DND-41 (cell line): ENCODE data around the gene PEAK3.
A peak's percentile ranks its signal among the peaks of the same experiment; 100 is the strongest.

Source experiments
- ATAC-seq: fragments of 200-7000 bp; cut with Tn5 transposase; 3 replicates; pipeline ENCODE4 v1.9.1; 2021; ENCODE audit warnings: low read depth; ENCODE audit not compliant: insufficient read depth
- DNase-seq: peaks from one replicate; pipeline ENCODE4 v3.0.0-alpha.2; 2020
- H2AFZ ChIP-seq: 2 replicates; pipeline ENCODE4 v1.6.0; 2012; ENCODE audit warnings: low read depth, low read length
- H3K27ac ChIP-seq: 2 replicates; pipeline ENCODE4 v1.5.1; 2012; ENCODE audit warnings: low read length, inconsistent platforms
- H3K27me3 ChIP-seq: fragments of 200-600 bp; sonication (generic); 2 replicates; pipeline ENCODE4 v1.6.0; 2012; ENCODE audit warnings: low read length, mild to moderate bottlenecking, inconsistent platforms; ENCODE audit not compliant: insufficient read depth, poor library complexity
- H3K36me3 ChIP-seq: 2 replicates; pipeline ENCODE4 v1.5.1; 2012; ENCODE audit warnings: low read length, inconsistent platforms; ENCODE audit not compliant: insufficient read depth
- H3K4me1 ChIP-seq: 2 replicates; pipeline ENCODE4 v1.5.1; 2012; ENCODE audit warnings: mild to moderate bottlenecking, low read length; ENCODE audit not compliant: insufficient read depth
- H3K4me2 ChIP-seq: 2 replicates; pipeline ENCODE4 v1.6.0; 2012; ENCODE audit warnings: mild to moderate bottlenecking, moderate library complexity, low read length, inconsistent platforms; ENCODE audit not compliant: insufficient read depth
- H3K4me3 ChIP-seq, 2 experiments: fragments of 200-600 bp in 1 of 2; shearing (Covaris generic) in 1 of 2; 2 replicates each; pipeline ENCODE4 v1.5.1; 2012 to 2016; ENCODE audit warnings: inconsistent platforms in 2 of 2, low read length in 2 of 2, mild to moderate bottlenecking in 2 of 2, low read depth in 1 of 2, moderate library complexity in 1 of 2
- H3K79me2 ChIP-seq: 2 replicates; pipeline ENCODE4 v1.6.0; 2012; ENCODE audit warnings: low read length, inconsistent platforms; ENCODE audit not compliant: insufficient read depth
- H3K9ac ChIP-seq: 2 replicates; pipeline ENCODE4 v1.6.0; 2012; ENCODE audit warnings: low read depth, mild to moderate bottlenecking, inconsistent platforms, low read length, moderate library complexity
- H3K9me3 ChIP-seq: 2 replicates; pipeline ENCODE4 v1.5.1; 2012; ENCODE audit warnings: low read length, moderate library complexity, mild to moderate bottlenecking, inconsistent platforms; ENCODE audit not compliant: insufficient read depth, severe bottlenecking
- H4K20me1 ChIP-seq: 2 replicates; pipeline ENCODE4 v1.6.0; 2012; ENCODE audit warnings: low read length; ENCODE audit not compliant: insufficient read depth
- CTCF ChIP-seq: IDR thresholded peaks from 2 replicates; pipeline ENCODE4 v1.5.1; 2012; ENCODE audit warnings: borderline replicate concordance, low read length, moderate library complexity, mild to moderate bottlenecking; ENCODE audit not compliant: poor library complexity, severe bottlenecking; ENCODE audit errors: extremely low read depth
- EZH2 ChIP-seq: IDR thresholded peaks from 3 replicates; pipeline ENCODE4 v1.6.1; 2012; ENCODE audit warnings: borderline replicate concordance, low read depth, mild to moderate bottlenecking, moderate library complexity, low read length, inconsistent platforms; ENCODE audit not compliant: severe bottlenecking

Gene PEAK3

GRCh38 chr19:2242816-2243215 is 39.2 kb downstream of the PEAK3 start:
- H4K20me1 ChIP-seq, result peaks cover 93% of the 10 kb centered on the region
- H3K9ac ChIP-seq, result no peak overlapping the region
- H3K4me2 ChIP-seq, result no peak overlapping the region
- ATAC-seq, result no peak
- TF ChIP-seq EZH2, result no peak
- TF ChIP-seq CTCF, result no peak
- no peaks in the 10 kb centered on the region for H3K9me3 ChIP-seq
- H3K4me3 ChIP-seq, result no peak overlapping the region
- H3K36me3 ChIP-seq, result peaks cover 91% of the 10 kb centered on the region
- no peak overlapping the region for H2AFZ ChIP-seq
- no peak for DNase-seq
- H3K79me2 ChIP-seq, result peaks cover 86% of the 10 kb centered on the region
- no peak overlapping the region for H3K27ac ChIP-seq
- H3K4me1 ChIP-seq, result peaks cover 42% of the 10 kb centered on the region
- H3K27me3 ChIP-seq, result no peaks in the 10 kb centered on the region

- Histone ChIP-seq H3K9me3 (no peaks in the 10 kb centered on the region), H3K27me3 (no peaks in the 10 kb centered on the region), H3K27ac (0 out of 2 replicates have a peak overlapping the region, but pooled peaks have one; percentile 27), H3K79me2 (peaks cover 93% of the 10 kb centered on the region), H3K9ac (no peak overlapping the region), H3K4me2 (peak overlapping the region; percentile 82; the same call in 1 of the 2 replicates), H4K20me1 (peaks cover 94% of the 10 kb centered on the region), H3K36me3 (peaks cover 91% of the 10 kb centered on the region), H3K4me3 (no peak overlapping the region), H2AFZ (no peak overlapping the region), H3K4me1 (peaks cover 47% of the 10 kb centered on the region)
- TF ChIP-seq CTCF, result no peak
- no peak for TF ChIP-seq EZH2
- DNase-seq (no peak), ATAC-seq (no peak)
These were observed 39.9 kb downstream of the PEAK3 start for GRCh38 chr19:2242092-2242537.

GRCh38 chr19:2240881-2241760 is 40.9 kb downstream of the PEAK3 start:
- TF ChIP-seq CTCF, result no peak
- TF ChIP-seq EZH2, result no peak
- no peak for DNase-seq
- Histone ChIP-seq H3K4me2 (peak overlapping the region; percentile 82), H3K36me3 (peaks cover 81% of the 10 kb centered on the region), H3K27me3 (no peaks in the 10 kb centered on the region), H3K9me3 (no peaks in the 10 kb centered on the region), H3K79me2 (peaks cover 97% of the 10 kb centered on the region), H3K4me3 (peak overlapping the region in 1 of 2 experiments; percentile 64; a peak in 2 of 4 replicates), H4K20me1 (peaks cover 84% of the 10 kb centered on the region), H3K9ac (peak overlapping the region; percentile 99), H3K4me1 (peaks cover 49% of the 10 kb centered on the region), H2AFZ (no peak overlapping the region), H3K27ac (peak overlapping the region; percentile 73)
- no peak for ATAC-seq
